Liver (tissue), 9 donors: ENCODE measurements around the gene HMSD. TPM values are rescaled to one million over a fixed set of nuclear protein-coding genes. Genes with fewer than 3 reads are reported as not detected.

ENCODE experiments used
- DNase-seq: peaks from one replicate; pipeline ENCODE4 v3.0.0-alpha.2; 2017; ENCODE audit warnings: low spot score
- H3K27ac ChIP-seq, 2 donors: one replicate each; pipeline ENCODE4 v1.7.0; 2013; ENCODE audit warnings: inconsistent platforms in 2 of 2, low read length in 2 of 2, control low read depth in 1 of 2, low read depth in 1 of 2, mild to moderate bottlenecking in 1 of 2
- H3K27me3 ChIP-seq, 4 donors: one replicate each; pipeline versions ENCODE4 v1.6.1 to v1.7.0; 2013; ENCODE audit warnings: low read length in 3 of 4, inconsistent platforms in 1 of 4, mild to moderate bottlenecking in 1 of 4, moderate library complexity in 1 of 4; ENCODE audit not compliant: control insufficient read depth in 4 of 4, insufficient read depth in 4 of 4
- H3K36me3 ChIP-seq, 4 donors: one replicate each; pipeline versions ENCODE4 v1.6.1 to v1.7.0; 2013; ENCODE audit warnings: low read length in 3 of 4, mild to moderate bottlenecking in 3 of 4, low read depth in 1 of 4, moderate library complexity in 1 of 4; ENCODE audit not compliant: control insufficient read depth in 4 of 4, insufficient read depth in 3 of 4
- H3K4me1 ChIP-seq, 4 donors: one replicate each; pipeline versions ENCODE4 v1.6.1 to v1.7.0; 2013; ENCODE audit warnings: low read length in 3 of 4, mild to moderate bottlenecking in 3 of 4, moderate library complexity in 1 of 4; ENCODE audit not compliant: control insufficient read depth in 4 of 4, insufficient read depth in 4 of 4
- H3K4me3 ChIP-seq, 3 donors: one replicate each; pipeline versions ENCODE4 v1.6.1 to v1.7.0; 2013; ENCODE audit warnings: low read length in 3 of 3, control low read depth in 1 of 3, low read depth in 1 of 3, mild to moderate bottlenecking in 1 of 3
- H3K9ac ChIP-seq, 2 donors: one replicate each; pipeline ENCODE4 v1.7.0; 2013; ENCODE audit warnings: low read length in 2 of 2, mild to moderate bottlenecking in 2 of 2, moderate library complexity in 2 of 2, control low read depth in 1 of 2, low read depth in 1 of 2
- H3K9me3 ChIP-seq, 4 donors: one replicate each; pipeline versions ENCODE4 v1.6.1 to v1.7.0; 2013; ENCODE audit warnings: low read length in 3 of 4; ENCODE audit not compliant: control insufficient read depth in 4 of 4
- EGR1 ChIP-seq, 2 donors: IDR thresholded peaks; 2 replicates each; pipeline ENCODE4 v1.6.1; 2016 to 2018; ENCODE audit warnings: antibody characterized with exemption in 2 of 2, low read depth in 2 of 2
- FOXA1 ChIP-seq: IDR thresholded peaks from 2 replicates; pipeline ENCODE4 v1.6.1; 2016; ENCODE audit warnings: antibody characterized with exemption
- FOXA2 ChIP-seq: IDR thresholded peaks from 2 replicates; pipeline ENCODE4 v1.6.1; 2016; ENCODE audit warnings: antibody characterized with exemption
- GABPA ChIP-seq, 2 donors: IDR thresholded peaks in 1 of 2; conservative IDR thresholded peaks in 1 of 2; 2 replicates each; pipeline ENCODE4 v1.6.1; 2016; ENCODE audit warnings: antibody characterized with exemption in 2 of 2, mild to moderate bottlenecking in 1 of 2, moderate library complexity in 1 of 2
- HNF4A ChIP-seq, 2 donors: conservative IDR thresholded peaks; 2 replicates each; pipeline ENCODE4 v1.6.1; 2016; ENCODE audit warnings: antibody characterized with exemption in 2 of 2, mild to moderate bottlenecking in 2 of 2
- HNF4G ChIP-seq: IDR thresholded peaks from 2 replicates; pipeline ENCODE4 v1.6.1; 2016; ENCODE audit warnings: antibody characterized with exemption
- JUND ChIP-seq, 2 donors: IDR thresholded peaks; 2 replicates each; pipeline ENCODE4 v1.6.1; 2016; ENCODE audit warnings: antibody characterized with exemption in 2 of 2
- NR2F2 ChIP-seq: IDR thresholded peaks from 2 replicates; pipeline ENCODE4 v1.6.1; 2016; ENCODE audit warnings: antibody characterized with exemption
- RAD21 ChIP-seq, 2 donors: IDR thresholded peaks; 2 replicates each; pipeline ENCODE4 v1.6.1; 2016; ENCODE audit warnings: antibody characterized with exemption in 2 of 2, mild to moderate bottlenecking in 2 of 2
- RXRA ChIP-seq, 2 donors: IDR thresholded peaks; 2 replicates each; pipeline ENCODE4 v1.6.1; 2017 to 2018; ENCODE audit warnings: antibody characterized with exemption in 2 of 2, mild to moderate bottlenecking in 1 of 2
- SP1 ChIP-seq: IDR thresholded peaks from 2 replicates; pipeline ENCODE4 v1.6.1; 2018; ENCODE audit warnings: antibody characterized with exemption, mild to moderate bottlenecking
- TAF1 ChIP-seq: conservative IDR thresholded peaks from 2 replicates; pipeline ENCODE4 v1.6.1; 2016; ENCODE audit warnings: antibody characterized with exemption, mild to moderate bottlenecking
- YY1 ChIP-seq: IDR thresholded peaks from 2 replicates; pipeline ENCODE4 v1.6.1; 2016; ENCODE audit warnings: antibody characterized with exemption, mild to moderate bottlenecking
- WGBS: extraction: QIAGEN DNeasy Blood & Tissue Kit; methylation state at CpG from one replicate; pipeline ENCODE4 v1.1.7; 2013; 5-methylcytosine and 5-hydroxymethylcytosine counted together
- polyA plus RNA-seq, 2 donors: library from polyadenylated mRNA; stranded (reverse) in 1 of 2; unstranded in 1 of 2; fragments of 200-250 nt in 1 of 2; fragments of >200 nt in 1 of 2; fragmentation: Nextera tagmentation in 1 of 2; extraction: Ambion mirVana in 1 of 2; gene quantifications; one replicate each; pipeline versions ENCODE4 v1.2.1 to v1.2.3, GENCODE V29; 2013 to 2015
- total RNA-seq, 2 donors: library from RNA; depleted of rRNA; stranded (reverse); fragments of >200 nt; gene quantifications; one replicate each; pipeline ENCODE4 v1.2.3, GENCODE V29; 2014
- TF ChIP-seq, protein P1 (sequence below): IDR thresholded peaks from 2 replicates; pipeline ENCODE4 v1.6.1; 2016; ENCODE audit warnings: antibody characterized with exemption, mild to moderate bottlenecking
- TF ChIP-seq, protein P2 (sequence below): IDR thresholded peaks from 2 replicates; pipeline ENCODE4 v1.6.1; 2016; ENCODE audit warnings: antibody characterized with exemption
- TF ChIP-seq, protein P3 (sequence below): fragments of 150-350 bp; IDR thresholded peaks from 2 replicates; pipeline ENCODE4 v1.5.1; 2017; ENCODE audit warnings: improper control_type of control experiment, low read depth, low read length; ENCODE audit not compliant: missing input control
- TF ChIP-seq, protein P4 (sequence below): IDR thresholded peaks from 2 replicates; pipeline ENCODE4 v1.6.1; 2016; ENCODE audit warnings: antibody characterized with exemption
- donor health status: healthy.
- donor health status: healthy.
- donor health status: healthy.
- donor health status: healthy.
- donor health status: healthy.

The HMSD gene
- total and polyA plus RNA-seq, 4 donors, result 0.13 to 0.28 (median 0.14) TPM; not detected in 1

DNA sequence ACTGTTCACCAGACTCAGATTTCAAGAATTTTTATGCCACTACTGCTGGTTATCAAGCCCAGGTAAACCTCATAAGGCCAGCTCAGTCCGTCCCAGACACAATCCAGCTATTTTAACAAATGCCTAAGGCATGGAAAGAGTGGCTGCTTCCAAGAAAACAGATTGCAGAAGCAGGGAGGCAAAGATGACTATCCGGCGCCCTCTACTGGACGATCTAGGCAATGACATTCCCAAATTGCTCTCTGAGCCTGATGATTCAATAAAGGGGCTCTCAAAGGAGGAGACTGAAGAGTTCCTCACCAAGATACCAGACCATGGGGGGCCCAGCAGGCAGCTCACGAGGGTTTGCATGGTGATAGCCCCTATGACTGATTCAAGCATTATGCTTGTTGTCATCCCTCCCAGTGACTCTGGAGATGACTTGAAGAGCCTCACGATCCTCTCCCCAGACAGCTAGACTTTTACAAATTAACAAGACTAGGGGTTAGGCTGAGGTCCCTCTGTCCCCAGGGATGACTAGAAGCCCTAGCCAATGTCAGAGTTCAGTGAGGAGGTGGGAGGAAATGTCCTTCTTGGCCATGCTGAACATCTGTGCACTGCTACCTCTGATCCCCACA is 45.8 kb downstream of the HMSD start:
- Histone ChIP-seq H3K4me3 (no peak overlapping the region), H3K9me3 (no peaks in the 10 kb centered on the region), H3K27me3 (no peaks in the 10 kb centered on the region), H3K9ac (no peak overlapping the region), H3K36me3 (no peaks in the 10 kb centered on the region), H3K27ac (no peak overlapping the region), H3K4me1 (no peaks in the 10 kb centered on the region)
- 19% methylated on average over 6 of the region's 6 CpGs for WGBS
- peak; percentile 50 for DNase-seq
- no peak for TF ChIP-seq HNF4A (conservative IDR thresholded peaks at IDR 0.05)
- TF ChIP-seq, protein P1, sequence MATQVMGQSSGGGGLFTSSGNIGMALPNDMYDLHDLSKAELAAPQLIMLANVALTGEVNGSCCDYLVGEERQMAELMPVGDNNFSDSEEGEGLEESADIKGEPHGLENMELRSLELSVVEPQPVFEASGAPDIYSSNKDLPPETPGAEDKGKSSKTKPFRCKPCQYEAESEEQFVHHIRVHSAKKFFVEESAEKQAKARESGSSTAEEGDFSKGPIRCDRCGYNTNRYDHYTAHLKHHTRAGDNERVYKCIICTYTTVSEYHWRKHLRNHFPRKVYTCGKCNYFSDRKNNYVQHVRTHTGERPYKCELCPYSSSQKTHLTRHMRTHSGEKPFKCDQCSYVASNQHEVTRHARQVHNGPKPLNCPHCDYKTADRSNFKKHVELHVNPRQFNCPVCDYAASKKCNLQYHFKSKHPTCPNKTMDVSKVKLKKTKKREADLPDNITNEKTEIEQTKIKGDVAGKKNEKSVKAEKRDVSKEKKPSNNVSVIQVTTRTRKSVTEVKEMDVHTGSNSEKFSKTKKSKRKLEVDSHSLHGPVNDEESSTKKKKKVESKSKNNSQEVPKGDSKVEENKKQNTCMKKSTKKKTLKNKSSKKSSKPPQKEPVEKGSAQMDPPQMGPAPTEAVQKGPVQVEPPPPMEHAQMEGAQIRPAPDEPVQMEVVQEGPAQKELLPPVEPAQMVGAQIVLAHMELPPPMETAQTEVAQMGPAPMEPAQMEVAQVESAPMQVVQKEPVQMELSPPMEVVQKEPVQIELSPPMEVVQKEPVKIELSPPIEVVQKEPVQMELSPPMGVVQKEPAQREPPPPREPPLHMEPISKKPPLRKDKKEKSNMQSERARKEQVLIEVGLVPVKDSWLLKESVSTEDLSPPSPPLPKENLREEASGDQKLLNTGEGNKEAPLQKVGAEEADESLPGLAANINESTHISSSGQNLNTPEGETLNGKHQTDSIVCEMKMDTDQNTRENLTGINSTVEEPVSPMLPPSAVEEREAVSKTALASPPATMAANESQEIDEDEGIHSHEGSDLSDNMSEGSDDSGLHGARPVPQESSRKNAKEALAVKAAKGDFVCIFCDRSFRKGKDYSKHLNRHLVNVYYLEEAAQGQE, result no peak
- TF ChIP-seq EGR1 (IDR thresholded peaks at IDR 0.05; ENCODE audit: low read depth in 2 of 2), result no peak
- TF ChIP-seq YY1, result no peak
- no peak for TF ChIP-seq SP1
- TF ChIP-seq, protein P2, sequence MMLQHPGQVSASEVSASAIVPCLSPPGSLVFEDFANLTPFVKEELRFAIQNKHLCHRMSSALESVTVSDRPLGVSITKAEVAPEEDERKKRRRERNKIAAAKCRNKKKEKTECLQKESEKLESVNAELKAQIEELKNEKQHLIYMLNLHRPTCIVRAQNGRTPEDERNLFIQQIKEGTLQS, result peak; percentile 44
- TF ChIP-seq GABPA (IDR thresholded peaks at IDR 0.05 in 1 of 2, conservative IDR thresholded peaks at IDR 0.05 in 1 of 2), result no peak
- no peak for TF ChIP-seq FOXA2
- no peak for TF ChIP-seq RXRA (IDR thresholded peaks at IDR 0.05)
- no peak for TF ChIP-seq JUND (IDR thresholded peaks at IDR 0.05)
- TF ChIP-seq RAD21 (IDR thresholded peaks at IDR 0.05), result peak; percentile 81 to 88
- no peak for TF ChIP-seq TAF1
- no peak for TF ChIP-seq FOXA1
- TF ChIP-seq, protein P3, sequence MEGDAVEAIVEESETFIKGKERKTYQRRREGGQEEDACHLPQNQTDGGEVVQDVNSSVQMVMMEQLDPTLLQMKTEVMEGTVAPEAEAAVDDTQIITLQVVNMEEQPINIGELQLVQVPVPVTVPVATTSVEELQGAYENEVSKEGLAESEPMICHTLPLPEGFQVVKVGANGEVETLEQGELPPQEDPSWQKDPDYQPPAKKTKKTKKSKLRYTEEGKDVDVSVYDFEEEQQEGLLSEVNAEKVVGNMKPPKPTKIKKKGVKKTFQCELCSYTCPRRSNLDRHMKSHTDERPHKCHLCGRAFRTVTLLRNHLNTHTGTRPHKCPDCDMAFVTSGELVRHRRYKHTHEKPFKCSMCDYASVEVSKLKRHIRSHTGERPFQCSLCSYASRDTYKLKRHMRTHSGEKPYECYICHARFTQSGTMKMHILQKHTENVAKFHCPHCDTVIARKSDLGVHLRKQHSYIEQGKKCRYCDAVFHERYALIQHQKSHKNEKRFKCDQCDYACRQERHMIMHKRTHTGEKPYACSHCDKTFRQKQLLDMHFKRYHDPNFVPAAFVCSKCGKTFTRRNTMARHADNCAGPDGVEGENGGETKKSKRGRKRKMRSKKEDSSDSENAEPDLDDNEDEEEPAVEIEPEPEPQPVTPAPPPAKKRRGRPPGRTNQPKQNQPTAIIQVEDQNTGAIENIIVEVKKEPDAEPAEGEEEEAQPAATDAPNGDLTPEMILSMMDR, result peak; percentile 92
- TF ChIP-seq, protein P4, sequence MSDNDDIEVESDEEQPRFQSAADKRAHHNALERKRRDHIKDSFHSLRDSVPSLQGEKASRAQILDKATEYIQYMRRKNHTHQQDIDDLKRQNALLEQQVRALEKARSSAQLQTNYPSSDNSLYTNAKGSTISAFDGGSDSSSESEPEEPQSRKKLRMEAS, result no peak
- TF ChIP-seq HNF4G, result no peak

DNA sequence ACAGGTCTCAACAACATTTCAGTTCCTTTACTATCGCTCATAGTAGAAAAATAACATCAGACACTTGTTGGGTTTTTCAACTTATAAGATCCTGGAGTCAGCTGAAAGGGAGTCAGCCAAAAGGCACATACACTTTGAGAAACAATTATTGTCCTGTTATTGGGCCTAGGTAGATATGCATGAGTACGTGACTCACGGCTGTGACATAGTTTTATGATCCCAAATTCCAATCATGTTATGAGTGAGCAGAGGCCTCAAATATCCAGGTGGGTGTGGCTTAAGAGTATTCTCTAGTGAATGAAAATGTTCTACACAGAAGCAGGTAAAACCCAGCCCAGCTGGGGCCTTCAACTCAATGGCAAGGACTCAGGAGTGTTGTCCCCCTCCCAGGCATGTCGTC is 47.9 kb downstream of the HMSD start:
- H3K27me3 ChIP-seq, result no peaks in the 10 kb centered on the region
- no peak for DNase-seq
- H3K36me3 ChIP-seq, result no peaks in the 10 kb centered on the region
- H3K9ac ChIP-seq, result no peak overlapping the region
- no peak overlapping the region for H3K4me3 ChIP-seq
- no peaks in the 10 kb centered on the region for H3K9me3 ChIP-seq
- no peaks in the 10 kb centered on the region for H3K4me1 ChIP-seq
- H3K27ac ChIP-seq, result no peak overlapping the region
- 85% methylated on average over 4 of the region's 4 CpGs for WGBS
- no peak for TF ChIP-seq RXRA (IDR thresholded peaks at IDR 0.05)
- TF ChIP-seq FOXA1, result no peak
- TF ChIP-seq FOXA2, result no peak
- TF ChIP-seq, protein P3, result no peak
- no peak for TF ChIP-seq HNF4A (conservative IDR thresholded peaks at IDR 0.05)
- TF ChIP-seq, protein P4, result no peak
- TF ChIP-seq JUND (IDR thresholded peaks at IDR 0.05), result no peak
- TF ChIP-seq GABPA (IDR thresholded peaks at IDR 0.05 in 1 of 2, conservative IDR thresholded peaks at IDR 0.05 in 1 of 2), result no peak
- no peak for TF ChIP-seq NR2F2
- no peak for TF ChIP-seq EGR1 (IDR thresholded peaks at IDR 0.05; ENCODE audit: low read depth in 2 of 2)
- no peak for TF ChIP-seq RAD21 (IDR thresholded peaks at IDR 0.05)
- TF ChIP-seq, protein P1, result no peak
- no peak for TF ChIP-seq HNF4G
